ENCODE measurements around the gene GALK1. TPM values are rescaled to one million over a fixed set of nuclear protein-coding genes. Genes with fewer than 3 reads are reported as not detected.

The GALK1 gene
- total RNA-seq, 4 donors from 2014 or later: 9.3 to 116 (median 30.9) TPM

DNA sequence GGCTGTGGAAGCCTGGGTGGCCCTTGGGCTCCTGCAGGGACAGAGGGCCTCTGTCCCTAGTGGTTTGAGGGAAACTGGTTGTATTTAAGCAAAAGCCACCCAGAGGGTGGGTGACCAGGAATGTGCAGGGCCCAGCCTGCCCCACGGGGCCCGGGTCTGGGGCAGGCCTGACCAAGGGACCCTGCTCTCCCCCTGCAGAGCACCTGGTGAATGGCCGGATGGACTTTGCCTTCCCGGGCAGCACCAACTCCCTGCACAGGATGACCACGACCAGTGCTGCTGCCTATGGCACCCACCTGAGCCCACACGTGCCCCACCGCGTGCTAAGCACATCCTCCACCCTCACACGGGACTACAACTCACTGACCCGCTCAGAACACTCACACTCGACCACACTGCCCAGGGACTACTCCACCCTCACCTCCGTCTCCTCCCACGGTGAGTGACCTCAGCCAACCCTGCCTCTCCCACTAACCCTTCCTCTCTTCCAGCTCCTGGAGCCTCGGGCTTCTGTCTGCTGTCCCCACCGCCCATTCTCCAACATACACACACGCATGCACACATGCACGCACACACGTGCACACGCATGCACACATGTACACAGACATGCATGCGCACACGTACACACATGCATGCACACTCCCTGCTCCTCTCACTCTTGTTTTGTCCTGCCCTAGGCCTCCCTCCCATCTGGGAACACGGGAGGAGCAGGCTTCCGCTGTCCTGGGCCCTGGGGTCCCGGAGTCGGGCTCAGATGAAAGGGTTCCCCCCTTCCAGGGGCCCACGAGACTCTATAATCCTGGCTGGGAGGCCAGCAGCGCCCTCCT lies 10.4 kb downstream of the GALK1 start:
- Histone ChIP-seq H3K36me3 (peaks cover 0 to 12% (median 2%) of the 10 kb centered on the region in 4 donors), H3K27ac (peak overlapping the region; percentile 49 to 58 (median 54)), H3K4me1 (peaks cover 0 to 14% (median 7%) of the 10 kb centered on the region in 4 donors), H3K9me3 (no peaks in the 10 kb centered on the region), H3K27me3 (no peaks in the 10 kb centered on the region), H3K4me3 (peak overlapping the region in 1 of 4 donors; percentile 48)
- intact Hi-C loops (cut with DNase I; ENCODE audit: low total_unique reads) (loop anchor here (5.0 to 10.0 kb wide), 2 partner anchors 70 to 82 kb away; no protein-coding TSS in a partner anchor), in situ Hi-C loops (cut with MboI; ENCODE audit: low pct_ligation_motif_present in 1 of 4, low pct_unique_long_range_greater_than_20kb in 1 of 4, low sequenced_read_pairs in 3 of 4) (loop anchor here in 1 of 4 donors (25.0 kb wide), 1 partner anchor 133 kb away; the partner anchor contains the start of genes TRIM47 and TRIM65)
- DNase-seq: no peak
- WGBS, 2 donors (ENCODE audit: low coverage in 1 of 2): 50 to 82% methylated on average over 2 to 27 of the region's 27 CpGs
- TF ChIP-seq POLR2AphosphoS5 (IDR thresholded peaks at IDR 0.05): no peak
- no peak for TF ChIP-seq EP300 (IDR thresholded peaks at IDR 0.05; ENCODE audit: low read depth)
- TF ChIP-seq, protein P1, sequence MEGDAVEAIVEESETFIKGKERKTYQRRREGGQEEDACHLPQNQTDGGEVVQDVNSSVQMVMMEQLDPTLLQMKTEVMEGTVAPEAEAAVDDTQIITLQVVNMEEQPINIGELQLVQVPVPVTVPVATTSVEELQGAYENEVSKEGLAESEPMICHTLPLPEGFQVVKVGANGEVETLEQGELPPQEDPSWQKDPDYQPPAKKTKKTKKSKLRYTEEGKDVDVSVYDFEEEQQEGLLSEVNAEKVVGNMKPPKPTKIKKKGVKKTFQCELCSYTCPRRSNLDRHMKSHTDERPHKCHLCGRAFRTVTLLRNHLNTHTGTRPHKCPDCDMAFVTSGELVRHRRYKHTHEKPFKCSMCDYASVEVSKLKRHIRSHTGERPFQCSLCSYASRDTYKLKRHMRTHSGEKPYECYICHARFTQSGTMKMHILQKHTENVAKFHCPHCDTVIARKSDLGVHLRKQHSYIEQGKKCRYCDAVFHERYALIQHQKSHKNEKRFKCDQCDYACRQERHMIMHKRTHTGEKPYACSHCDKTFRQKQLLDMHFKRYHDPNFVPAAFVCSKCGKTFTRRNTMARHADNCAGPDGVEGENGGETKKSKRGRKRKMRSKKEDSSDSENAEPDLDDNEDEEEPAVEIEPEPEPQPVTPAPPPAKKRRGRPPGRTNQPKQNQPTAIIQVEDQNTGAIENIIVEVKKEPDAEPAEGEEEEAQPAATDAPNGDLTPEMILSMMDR (IDR thresholded peaks at IDR 0.05): no peak
- TF ChIP-seq POLR2A (IDR thresholded peaks at IDR 0.05): no peak

- TF ChIP-seq POLR2AphosphoS5 (IDR thresholded peaks at IDR 0.05) (no peak), POLR2A (IDR thresholded peaks at IDR 0.05) (no peak), EP300 (IDR thresholded peaks at IDR 0.05; ENCODE audit: low read depth) (no peak)
- TF ChIP-seq, protein P1 (IDR thresholded peaks at IDR 0.05): peak in 3 of 5 experiments; percentile 23 to 50 (median 44)
- Histone ChIP-seq H3K27ac (peak overlapping the region; percentile 49 to 58 (median 54)), H3K36me3 (peaks cover 0 to 12% (median 2%) of the 10 kb centered on the region in 4 donors), H3K27me3 (no peaks in the 10 kb centered on the region), H3K4me1 (peaks cover 0 to 15% (median 7%) of the 10 kb centered on the region in 4 donors), H3K4me3 (peak overlapping the region; percentile 25 to 48 (median 40)), H3K9me3 (no peaks in the 10 kb centered on the region)
- 64% methylated on average over 35 of the region's 76 CpGs; no CpG with 5 or more reads in 1 of the 2 donors for WGBS, 2 donors (ENCODE audit: low coverage in 1 of 2)
- DNase-seq: peak; percentile 74
- in situ Hi-C loops (cut with MboI; ENCODE audit: low pct_ligation_motif_present in 1 of 4, low pct_unique_long_range_greater_than_20kb in 1 of 4, low sequenced_read_pairs in 3 of 4) (loop anchor here in 1 of 4 donors (25.0 kb wide), 1 partner anchor 134 kb away; the partner anchor contains the start of genes TRIM47 and TRIM65), intact Hi-C loops (cut with DNase I; ENCODE audit: low total_unique reads) (loop anchor here (5.0 to 10.0 kb wide), 2 partner anchors 71 to 81 kb away; no protein-coding TSS in a partner anchor)
Measured at GRCh38 chr17:75753514-75754377, 11.2 kb downstream of the GALK1 start.

DNA sequence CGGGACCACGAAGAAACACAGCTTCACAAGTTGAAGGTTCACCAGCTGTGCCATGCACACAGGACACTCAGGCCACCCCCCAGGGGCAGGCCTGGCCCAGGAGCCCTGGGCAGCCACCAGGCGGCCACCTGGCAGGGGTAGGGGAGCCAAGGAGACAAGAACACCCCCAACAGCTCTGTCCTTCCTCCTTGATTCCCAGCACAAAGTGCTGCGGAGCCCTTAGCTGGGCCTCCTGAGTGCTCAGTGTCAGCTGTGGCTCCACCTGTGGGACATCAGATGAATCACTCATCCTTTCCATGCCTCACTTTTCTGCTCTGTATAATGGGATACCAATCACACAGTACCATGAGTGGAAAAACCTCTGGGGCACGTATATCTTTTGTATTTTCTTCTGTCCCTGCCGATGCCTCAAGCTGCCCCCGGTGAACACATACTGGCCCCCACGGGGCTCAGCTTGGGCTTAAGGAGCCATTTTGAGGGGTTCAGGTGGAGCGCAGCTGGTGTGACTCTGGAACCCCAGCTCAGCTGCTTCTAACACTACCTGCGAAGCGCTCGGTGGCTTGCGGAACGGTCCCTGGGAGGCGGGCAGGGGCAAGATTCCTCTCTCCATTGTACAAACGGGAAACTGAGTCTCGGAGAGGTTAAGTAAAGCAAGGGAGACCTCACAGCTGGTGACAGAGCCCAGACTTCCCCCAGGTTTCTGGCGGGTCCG lies 12.0 kb downstream of the GALK1 start:
- 80 to 90% methylated on average over 2 to 17 of the region's 19 CpGs for WGBS, 2 donors (ENCODE audit: low coverage in 1 of 2)
- in situ Hi-C loops (cut with MboI; ENCODE audit: low pct_ligation_motif_present in 1 of 4, low pct_unique_long_range_greater_than_20kb in 1 of 4, low sequenced_read_pairs in 3 of 4): loop anchor here in 1 of 4 donors (25.0 kb wide), 1 partner anchor 134 kb away; the partner anchor contains the start of genes TRIM47 and TRIM65
- intact Hi-C loops (cut with DNase I; ENCODE audit: low total_unique reads): loop anchor here (5.0 to 10.0 kb wide), 2 partner anchors 72 to 81 kb away; no protein-coding TSS in a partner anchor
- peak overlapping the region in 2 of 4 donors; percentile 20 to 58 for H3K27ac ChIP-seq
- no peak for DNase-seq
- no peaks in the 10 kb centered on the region for H3K27me3 ChIP-seq
- TF ChIP-seq EP300 (IDR thresholded peaks at IDR 0.05; ENCODE audit: low read depth) (no peak), POLR2AphosphoS5 (IDR thresholded peaks at IDR 0.05) (no peak)
- TF ChIP-seq, protein P1 (IDR thresholded peaks at IDR 0.05): no peak
- no peaks in the 10 kb centered on the region for H3K9me3 ChIP-seq
- H3K4me3 ChIP-seq: peak overlapping the region in 3 of 4 donors; percentile 25 to 48 (median 44)
- peaks cover 0 to 11% (median 1%) of the 10 kb centered on the region in 4 donors for H3K36me3 ChIP-seq
- peaks cover 0 to 15% (median 7%) of the 10 kb centered on the region in 4 donors for H3K4me1 ChIP-seq

All from transverse colon (tissue), 4 donors.